RCC 7860 (cell line): Measurements from ENCODE around the gene C2CD5.
"Not testable (repeated sequence)": the region's sequence is repeated elsewhere in the genome, so short reads cannot be mapped to it uniquely, and the experiment has no call there.

Source experiments
- DNase-seq: peaks from one replicate; pipeline ENCODE4 v3.0.0-alpha.2; 2015; ENCODE audit warnings: low spot score
- FAIRE-seq: peaks from 2 replicates; lab custom pipeline; 2012; peaks lifted over from hg19 to GRCh38; lab: Jason Lieb, UNC

C2CD5 gene

GRCh38 chr12:22544038-22544979 lies at the start of gene C2CD5:
Gene C2CD5, minus strand, starts transcription at chr12:22544542. Its CDS starts 392 bp downstream, at chr12:22544150.
- DNase-seq (peak; percentile 83), FAIRE-seq (peak; percentile 69)

GRCh38 chr12:22593864-22594263 lies 49.5 kb upstream of the C2CD5 start:
- FAIRE-seq: no peak
- DNase-seq: no peak

GRCh38 chr12:22588817-22589216 lies 44.5 kb upstream of the C2CD5 start:
- no peak for FAIRE-seq

GRCh38 chr12:22578328-22578727 lies 34.0 kb upstream of the C2CD5 start:
- FAIRE-seq (no peak), DNase-seq (no peak)

More at GRCh38 chr12:22588817-22589216, 44.5 kb upstream of the C2CD5 start:
- no peak for DNase-seq

GRCh38 chr12:22577667-22578066 lies 33.3 kb upstream of the C2CD5 start:
- FAIRE-seq: no peak
- DNase-seq: no peak

- DNase-seq (no peak), FAIRE-seq (no peak)
These were observed 32.1 kb upstream of the C2CD5 start for GRCh38 chr12:22576473-22576872.

GRCh38 chr12:22576065-22576464 lies 31.7 kb upstream of the C2CD5 start:
- FAIRE-seq: no peak
- no peak for DNase-seq

GRCh38 chr12:22574921-22575320 lies 30.6 kb upstream of the C2CD5 start:
- no peak for FAIRE-seq
- no peak for DNase-seq

GRCh38 chr12:22573181-22573580 lies 28.8 kb upstream of the C2CD5 start:
- FAIRE-seq (no peak), DNase-seq (no peak)

- DNase-seq (no peak), FAIRE-seq (no peak)
These were observed 24.9 kb upstream of the C2CD5 start for GRCh38 chr12:22569253-22569652.

GRCh38 chr12:22562036-22563028 lies 18.0 kb upstream of the C2CD5 start:
- FAIRE-seq: no peak
- no peak for DNase-seq

GRCh38 chr12:22554750-22555149 lies 10.4 kb upstream of the C2CD5 start:
- not testable (repeated sequence) for DNase-seq, FAIRE-seq

GRCh38 chr12:22551624-22552023 lies 7.3 kb upstream of the C2CD5 start:
- no peak for FAIRE-seq
- DNase-seq: no peak

GRCh38 chr12:22545255-22545654 lies 913 bp upstream of the C2CD5 start:
- FAIRE-seq: no peak
- DNase-seq: no peak

- DNase-seq (peak; percentile 24), FAIRE-seq (no peak)
These were observed 900 bp downstream of the C2CD5 start for GRCh38 chr12:22543246-22544037.

GRCh38 chr12:22541496-22542155 lies 2.7 kb downstream of the C2CD5 start:
- DNase-seq (no peak), FAIRE-seq (no peak)

GRCh38 chr12:22539055-22539454 lies 5.3 kb downstream of the C2CD5 start:
- no peak for FAIRE-seq
- DNase-seq: no peak

GRCh38 chr12:22538311-22538710 lies 6.0 kb downstream of the C2CD5 start:
- FAIRE-seq: no peak
- no peak for DNase-seq

GRCh38 chr12:22536971-22537544 lies 7.3 kb downstream of the C2CD5 start:
- DNase-seq: no peak
- no peak for FAIRE-seq
